GM21381 (cell line): ENCODE measurements around the gene USHBP1.

Source experiments
- ATAC-seq: cut with Tn5 transposase; IDR thresholded peaks from one replicate; pipeline ENCODE4 v1.9.1; 2021; ENCODE audit warnings: mild to moderate bottlenecking, moderate library complexity; ENCODE audit not compliant: unreplicated experiment

USHBP1 gene

GRCh38 chr19:17264641-17264979 is at the start of gene USHBP1:
Gene USHBP1 (minus strand): TSS chr19:17264745. CDS start chr19:17264299, 446 bp downstream.
- no peak for ATAC-seq

DNA sequence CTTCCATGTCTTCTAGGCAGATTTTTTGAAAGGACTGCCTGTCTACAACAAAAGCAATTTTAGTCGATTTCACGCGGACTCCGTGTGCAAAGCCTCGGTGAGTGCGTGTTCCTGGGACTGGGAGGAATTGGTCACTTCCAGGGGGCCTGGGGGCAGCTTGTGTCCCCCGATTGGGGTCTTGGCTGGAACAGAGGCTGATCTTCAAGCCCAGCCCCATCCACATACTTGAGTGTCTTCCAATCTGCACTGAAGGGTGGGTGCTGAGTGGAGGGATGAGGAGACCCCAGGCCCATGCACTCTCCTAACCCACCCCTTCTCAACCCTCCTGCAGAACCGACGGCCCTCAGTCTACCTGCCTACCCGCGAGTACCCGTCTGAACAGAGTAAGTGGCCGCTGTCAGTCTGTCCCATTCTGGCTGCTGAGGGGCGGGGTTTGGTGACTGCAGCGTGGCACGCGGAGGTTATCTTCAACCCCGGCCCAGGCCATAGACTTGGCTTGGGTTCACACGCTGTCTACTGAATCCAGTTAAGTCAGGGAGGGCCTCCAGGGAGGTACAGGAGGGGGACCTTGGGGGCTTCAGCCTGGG is 49.6 kb upstream of the USHBP1 start:
- no peak for ATAC-seq

GRCh38 chr19:17312189-17313113 is 47.9 kb upstream of the USHBP1 start:
- ATAC-seq, result no peak

DNA sequence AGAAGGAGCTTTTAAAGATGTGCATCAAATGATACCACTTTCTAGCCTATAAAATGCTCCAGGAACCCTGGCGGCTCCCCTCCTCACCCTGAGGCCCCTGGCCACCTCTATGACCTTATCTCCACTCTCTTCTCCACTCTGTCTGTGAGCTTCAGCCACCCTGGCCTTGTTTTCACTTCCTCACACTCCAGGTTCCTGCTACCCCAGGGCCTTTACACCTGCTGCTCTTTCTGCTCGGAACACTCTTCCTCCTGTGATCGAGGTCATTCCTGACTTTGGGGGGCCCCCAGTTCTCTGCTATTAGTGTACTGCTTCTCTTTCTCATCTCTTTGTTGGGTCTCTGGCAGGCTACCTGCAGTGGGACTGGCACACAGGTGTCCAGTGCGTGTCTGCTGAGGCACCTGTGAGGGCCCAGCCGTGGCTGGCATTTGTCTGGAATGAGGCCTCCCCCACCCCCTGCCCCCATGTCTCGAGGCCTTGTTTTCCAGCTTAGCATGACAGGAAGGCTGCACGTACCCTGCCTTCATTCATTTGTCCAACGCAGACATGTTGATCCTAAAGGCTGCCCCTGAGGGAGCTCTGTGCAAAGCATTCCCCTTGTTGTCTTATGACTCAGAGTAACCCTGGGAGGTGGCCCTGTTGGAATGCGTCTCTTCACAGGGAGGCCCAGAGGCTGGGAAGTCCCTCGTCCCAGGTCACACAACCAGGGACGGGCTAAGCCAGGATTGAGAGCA is 47.1 kb upstream of the USHBP1 start:
- no peak for ATAC-seq

DNA sequence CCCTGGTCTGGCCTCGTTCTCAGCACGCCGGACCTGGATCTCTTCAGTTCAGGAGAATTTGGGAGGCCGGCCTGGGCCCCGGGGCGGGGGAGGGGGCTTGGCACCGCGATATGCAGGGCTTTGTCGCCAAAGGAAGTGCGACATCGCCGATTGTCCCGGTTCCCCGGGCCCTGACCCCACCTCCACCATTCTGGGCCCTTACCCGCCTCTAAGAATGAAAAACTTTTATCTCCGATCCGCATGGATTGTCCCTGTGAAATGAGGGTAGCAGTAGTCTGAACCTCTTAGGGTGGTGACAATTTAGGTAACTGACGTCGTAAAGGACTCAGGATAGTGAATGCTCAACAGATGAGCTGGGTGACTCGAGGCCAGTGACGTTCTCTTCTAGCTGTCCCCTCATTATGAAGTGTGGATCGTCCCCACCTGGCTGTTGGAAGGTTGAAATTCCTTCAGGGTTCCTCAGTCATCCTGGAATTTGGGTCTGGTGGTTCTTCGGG is 45.5 kb upstream of the USHBP1 start:
- no peak for ATAC-seq

- peak; percentile 44 for ATAC-seq
Measured at GRCh38 chr19:17309198-17309964, 44.8 kb upstream of the USHBP1 start, which contains the start of gene DDA1. Gene DDA1 (plus strand): TSS chr19:17309563. CDS start chr19:17309655, 92 bp downstream.

DNA sequence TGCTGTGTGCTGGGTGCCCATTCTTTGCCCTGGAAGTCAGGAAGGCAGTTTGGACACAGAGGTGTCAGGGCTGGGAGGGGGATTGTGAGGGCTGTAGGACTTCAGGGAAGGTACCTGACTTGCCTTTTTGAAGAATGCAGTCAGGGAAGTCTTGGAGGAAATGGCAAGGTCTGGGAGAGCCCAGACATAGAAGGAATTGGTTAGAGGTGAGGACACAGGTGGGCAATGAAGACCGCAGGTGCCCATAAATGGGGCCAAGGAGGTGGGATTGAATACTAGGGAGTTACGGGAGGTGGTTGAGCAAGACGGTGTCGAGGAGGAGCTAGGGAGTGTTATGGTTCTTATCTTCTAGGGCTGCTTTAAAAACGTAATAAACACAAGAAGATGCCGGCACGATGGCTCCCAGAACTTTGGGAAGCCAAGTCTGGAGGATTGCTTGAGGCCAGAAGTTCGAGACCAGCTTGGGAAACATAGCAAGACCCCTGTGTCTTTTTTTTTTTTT is 43.4 kb upstream of the USHBP1 start:
- no peak for ATAC-seq

DNA sequence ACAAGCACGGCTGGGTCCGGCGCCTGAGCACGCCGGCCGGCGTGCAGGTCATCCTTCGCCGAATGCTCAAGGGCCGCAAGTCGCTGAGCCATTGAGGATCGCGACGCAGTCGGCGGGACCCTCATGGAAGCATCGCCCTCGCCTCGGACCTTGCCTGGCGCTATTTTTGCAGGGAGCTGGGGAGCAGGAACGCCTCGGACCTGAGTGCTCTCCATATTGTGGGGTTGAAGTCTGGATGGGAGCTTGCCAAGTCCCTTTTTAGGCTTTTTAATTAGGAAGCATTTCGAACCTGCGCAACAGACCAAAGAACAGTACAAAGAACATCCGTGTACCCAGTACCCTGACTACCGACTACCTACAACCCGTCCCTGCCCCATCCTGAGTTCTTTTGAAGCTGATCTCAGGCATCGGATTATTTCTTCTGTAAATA is 41.8 kb upstream of the USHBP1 start:
- ATAC-seq, result no peak

DNA sequence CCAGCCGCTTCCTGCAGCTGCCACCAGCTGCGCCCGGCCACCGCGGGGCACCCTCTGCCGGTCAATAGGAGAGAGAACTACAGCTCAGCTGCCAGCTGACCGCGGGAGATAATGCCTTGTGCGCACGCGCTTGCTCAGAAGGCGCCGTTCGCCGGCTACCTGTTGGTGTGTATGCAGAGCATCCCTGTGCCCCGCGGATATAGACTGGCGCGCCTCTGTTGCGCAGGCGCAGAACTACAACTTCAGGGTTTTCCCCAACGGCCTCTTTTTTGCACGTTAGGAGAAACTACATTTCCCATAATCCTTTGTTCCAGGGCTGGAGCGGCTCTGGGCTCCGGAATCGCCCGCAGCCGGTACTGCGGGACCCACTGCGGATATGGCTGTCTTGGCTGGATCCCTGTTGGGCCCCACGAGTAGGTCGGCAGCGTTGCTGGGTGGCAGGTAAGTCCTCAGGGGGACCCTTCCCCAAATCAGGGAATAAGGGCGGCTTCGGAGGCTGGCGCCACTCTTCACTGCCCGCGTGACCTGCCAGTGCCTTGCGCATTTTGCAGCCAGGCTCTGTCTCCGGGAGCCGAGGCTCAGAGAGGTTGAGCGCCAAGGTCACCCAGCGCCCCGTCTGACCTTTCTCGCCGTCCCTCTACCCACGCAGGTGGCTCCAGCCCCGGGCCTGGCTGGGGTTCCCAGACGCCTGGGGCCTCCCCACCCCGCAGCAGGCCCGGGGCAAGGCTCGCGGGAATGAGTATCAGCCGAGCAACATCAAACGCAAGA is 41.2 kb upstream of the USHBP1 start, which contains the start of gene MRPL34:
Gene MRPL34 (plus strand): TSS at position 356 of the 768 bp plus-strand sequence. CDS start 21 bp downstream, at position 377.
- peak; percentile 57 for ATAC-seq

GRCh38 chr19:17305216-17305516 is 40.6 kb upstream of the USHBP1 start:
- no peak for ATAC-seq

- ATAC-seq, result no peak
Measured at GRCh38 chr19:17304386-17305215, 40.1 kb upstream of the USHBP1 start.

- no peak for ATAC-seq
Measured at GRCh38 chr19:17303940-17304267, 39.4 kb upstream of the USHBP1 start.

DNA sequence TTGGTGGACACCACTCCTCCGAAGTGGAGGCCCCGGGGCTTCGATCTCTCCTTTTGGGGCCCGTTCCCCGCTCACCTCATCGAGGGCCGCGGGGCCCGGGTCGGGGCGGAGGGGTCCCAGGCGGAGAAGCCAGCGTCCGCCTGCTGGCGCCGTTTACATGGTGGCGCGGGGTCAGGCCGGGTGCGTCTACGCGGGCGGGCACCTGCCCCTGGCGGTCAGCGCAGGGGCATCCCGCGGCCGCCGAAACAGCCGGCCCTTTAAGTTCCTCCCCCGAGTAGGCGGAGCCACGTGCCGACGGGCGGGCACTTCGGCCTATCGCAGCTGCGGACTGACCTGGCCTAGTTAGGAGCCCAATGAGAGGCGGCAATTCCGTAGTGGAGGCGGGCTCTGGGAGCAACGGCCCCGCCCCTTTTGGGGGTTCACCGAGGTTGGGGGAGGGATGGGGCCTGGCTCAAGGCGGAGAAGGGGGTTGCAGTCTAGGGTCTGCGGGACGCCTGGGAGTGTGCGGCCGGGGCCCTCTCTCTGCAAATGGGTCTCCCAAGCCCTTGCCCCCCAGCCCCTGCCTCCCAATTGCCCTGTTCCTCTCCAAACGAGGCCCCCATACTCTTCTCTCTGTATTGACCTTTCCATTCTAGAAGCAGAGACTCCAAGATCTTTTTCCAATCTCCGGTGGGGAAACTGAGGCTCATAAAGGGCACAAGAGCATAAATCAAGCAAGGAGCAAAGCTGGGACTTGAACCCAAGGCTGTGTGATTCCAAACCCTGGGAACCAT is 38.8 kb upstream of the USHBP1 start, which contains the start of gene ABHD8:
Gene ABHD8 (minus strand): TSS at position 259 of the 773 bp plus-strand sequence. CDS start 1,809 bp downstream, outside the sequence.
- ATAC-seq, result peak; percentile 52

DNA sequence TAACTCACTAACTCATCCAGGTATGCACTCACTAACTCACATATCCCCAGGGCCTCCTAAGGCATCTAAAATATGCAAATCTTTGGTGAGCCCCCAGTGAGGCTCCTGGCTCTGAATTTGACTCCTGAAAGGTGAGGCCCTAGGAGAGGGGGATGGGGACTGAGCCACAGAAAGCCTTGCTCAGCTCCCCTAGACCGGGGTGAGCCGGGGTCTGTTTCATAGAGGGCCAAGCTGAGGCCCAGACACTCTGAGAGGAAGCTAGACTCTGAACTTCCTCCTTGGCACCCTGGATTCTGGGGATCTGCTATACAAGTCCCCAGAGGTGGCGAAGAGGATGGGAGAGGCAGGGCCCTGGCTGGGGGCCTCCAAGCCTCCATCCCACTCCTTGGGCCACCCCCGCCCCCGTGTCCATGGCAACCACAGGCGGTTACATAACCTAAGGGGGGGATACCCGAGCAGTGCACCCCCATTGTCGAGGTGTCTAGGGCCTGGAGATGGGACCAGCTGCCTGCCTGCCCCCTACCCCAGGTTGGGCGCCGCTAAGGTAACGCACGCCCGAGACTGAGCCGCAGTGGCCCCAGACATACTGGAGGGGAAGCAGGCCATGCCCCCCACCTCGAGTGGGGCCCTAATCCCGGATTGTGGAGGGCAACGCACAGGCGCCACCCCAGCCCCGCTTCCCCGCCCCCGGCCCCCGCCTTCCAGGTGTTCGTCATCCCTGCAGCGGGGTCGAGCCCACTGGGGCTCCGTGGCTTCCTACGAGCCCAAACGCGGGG is 38.0 kb upstream of the USHBP1 start:
- ATAC-seq, result no peak

DNA sequence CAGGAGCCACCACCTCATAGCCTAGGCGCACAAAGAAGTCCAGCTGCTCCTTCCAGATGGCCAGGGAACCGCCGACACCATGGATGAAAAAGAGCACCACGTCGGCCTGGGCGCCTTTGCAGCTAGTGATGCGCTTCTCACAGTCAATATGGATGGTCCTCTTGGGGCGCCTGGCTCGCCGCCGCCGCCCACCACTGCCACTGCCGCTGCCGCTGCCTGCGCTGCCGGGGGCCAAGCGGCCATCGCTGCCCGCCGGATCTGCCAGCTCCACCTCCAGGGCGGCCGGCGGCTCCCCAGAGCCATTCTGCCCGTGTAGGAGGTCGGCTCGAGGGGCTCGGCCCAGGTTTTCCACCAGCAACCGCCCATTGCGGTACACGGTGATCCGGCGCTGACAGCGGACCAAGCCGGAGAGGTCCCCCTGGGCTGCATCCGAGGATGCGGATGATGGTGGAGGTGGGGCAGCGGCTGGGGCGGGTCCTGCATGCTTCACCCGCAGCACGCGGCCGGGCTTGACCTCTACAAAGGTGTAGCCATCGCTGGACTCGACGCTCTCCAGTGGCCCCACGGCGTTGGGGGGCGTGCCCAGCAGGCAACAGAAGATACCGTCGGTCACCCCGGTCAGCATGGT is 36.6 kb upstream of the USHBP1 start:
- no peak for ATAC-seq

GRCh38 chr19:17296976-17297375 is 32.4 kb upstream of the USHBP1 start:
- ATAC-seq, result no peak

GRCh38 chr19:17296273-17296672 is 31.7 kb upstream of the USHBP1 start:
- no peak for ATAC-seq
